Upper lobe of left lung (tissue), 6 donors: Measurements from ENCODE around the gene TSEN54. TPM values are rescaled to one million over a fixed set of nuclear protein-coding genes. Genes with fewer than 3 reads are reported as not detected.
A peak's percentile ranks its signal among the peaks of the same experiment; 100 is the strongest.

Experiments
- ATAC-seq, 2 donors: fragments of 200-7000 bp; cut with Tn5 transposase; one replicate each; pipeline ENCODE4 v1.9.1; 2022; ENCODE audit warnings: mild to moderate bottlenecking in 2 of 2, moderate library complexity in 2 of 2; ENCODE audit not compliant: low FRiP score in 2 of 2
- DNase-seq, 2 donors: peaks; one replicate each; pipeline ENCODE4 v3.0.0-alpha.2; 2019 to 2020
- H3K27ac ChIP-seq, 4 donors: fragments of 200-600 bp; sonication (generic); one replicate each; pipeline ENCODE4 v1.5.1; 2016 to 2019
- H3K27me3 ChIP-seq, 4 donors: fragments of 200-600 bp; sonication (generic); one replicate each; pipeline ENCODE4 v1.5.1; 2017 to 2019
- H3K36me3 ChIP-seq, 4 donors: fragments of 200-600 bp; sonication (generic); one replicate each; pipeline ENCODE4 v1.5.1; 2016 to 2019
- H3K4me1 ChIP-seq, 4 donors: fragments of 200-600 bp; sonication (generic); one replicate each; pipeline ENCODE4 v1.5.1; 2018 to 2019
- H3K4me3 ChIP-seq, 4 donors: fragments of 200-600 bp; sonication (generic); one replicate each; pipeline ENCODE4 v1.5.1; 2017 to 2019; ENCODE audit warnings: mild to moderate bottlenecking in 2 of 4, moderate library complexity in 1 of 4
- H3K9me3 ChIP-seq, 4 donors: fragments of 200-600 bp; sonication (generic); one replicate each; pipeline ENCODE4 v1.5.1; 2018 to 2019
- EP300 ChIP-seq, 4 donors: sonication (generic); formaldehyde crosslinking; IDR thresholded peaks; one replicate each; pipeline ENCODE4 v1.5.1; 2017; ENCODE audit warnings: antibody characterized with exemption in 4 of 4, control low read depth in 2 of 4
- POLR2A ChIP-seq, 4 donors: fragments of 450-650 bp; IDR thresholded peaks; one replicate each; pipeline ENCODE4 v1.5.1; 2016 to 2017; ENCODE audit warnings: antibody characterized with exemption in 4 of 4, mild to moderate bottlenecking in 2 of 4
- POLR2AphosphoS5 ChIP-seq, 2 donors: sonication (generic); formaldehyde crosslinking; IDR thresholded peaks; one replicate each; pipeline ENCODE4 v1.5.1; 2017; ENCODE audit warnings: antibody characterized with exemption in 2 of 2
- WGBS, 2 donors: methylation state at CpG; one replicate each; pipeline ENCODE4 v1.1.5; 2017 to 2018; 5-methylcytosine and 5-hydroxymethylcytosine counted together
- total RNA-seq, 6 donors: library from RNA; depleted of rRNA in 4 of 6; stranded (reverse); fragments of >200 nt in 4 of 6; gene quantifications; one replicate each; pipeline versions ENCODE4 v1.1.0 to v1.2.1, GENCODE V29; 2016 to 2021
- TF ChIP-seq, protein P1 (sequence below), 6 experiments: fragments of 450-650 bp in 4 of 6; fragments of 200-600 bp in 2 of 6; sonication (generic) in 2 of 6; IDR thresholded peaks; one replicate each; pipeline ENCODE4 v1.5.1; 2016 to 2019; ENCODE audit warnings: antibody characterized with exemption in 6 of 6
- donor health status: DM: no; HTN: no; CAD: no; lungs with moderate emphysema.
- donor health status: DM: no; HTN: yes; CAD: no; lungs with severe emphysema.

TSEN54 gene
- total RNA-seq, result 100 to 1,000 TPM in 2 of 6 donors, 10 to 100 TPM in 4; 19.5 to 125 (median 31.3) TPM

DNA sequence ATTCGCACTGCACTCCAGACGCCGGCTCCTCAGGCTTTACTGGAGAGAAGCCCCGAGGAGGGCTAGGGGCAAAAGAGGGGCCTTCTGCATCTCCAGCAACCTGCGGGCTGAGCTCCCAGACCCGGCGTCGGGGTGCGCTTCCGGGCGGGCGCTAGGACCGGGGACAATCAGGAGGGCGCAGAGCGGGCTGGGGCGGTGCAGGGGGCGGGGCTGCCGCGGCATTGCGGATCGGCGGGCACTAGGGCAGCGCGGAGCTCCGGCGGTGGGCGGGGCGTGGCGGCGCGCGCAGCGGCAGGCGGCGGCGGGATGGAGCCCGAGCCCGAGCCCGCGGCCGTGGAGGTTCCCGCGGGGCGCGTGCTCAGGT is at the start of gene TSEN54:
Gene TSEN54 (plus strand): TSS at position 274 of the 364 bp plus-strand sequence. CDS start 33 bp downstream, at position 307.
- peak within 1 kb of the TSS; percentile 89 to 92 (median 91) for H3K27ac ChIP-seq

DNA sequence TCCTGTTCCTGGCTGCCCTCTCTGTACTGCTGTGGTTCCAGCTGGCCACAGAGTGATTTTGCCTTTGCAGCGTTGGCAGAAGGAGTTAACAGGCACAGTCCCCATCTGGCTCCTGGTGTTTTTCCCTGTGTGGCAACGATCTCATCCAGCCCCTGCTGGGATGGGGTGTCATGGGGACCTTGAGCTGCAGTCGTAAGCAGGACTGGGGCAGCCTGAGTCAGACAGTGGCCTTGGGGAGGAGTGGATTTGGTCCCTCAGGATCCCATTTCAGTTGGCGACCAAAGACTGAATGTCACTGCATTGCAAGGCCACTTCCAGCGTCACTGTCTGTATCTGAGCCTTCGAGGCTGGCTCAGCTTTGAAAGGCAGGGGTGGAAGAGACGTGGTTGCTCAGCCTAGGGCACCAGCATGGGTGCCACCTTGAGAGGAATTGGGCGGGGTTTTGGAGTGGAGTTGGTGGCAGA is 48.0 kb upstream of the TSEN54 start:
- H3K9me3 ChIP-seq, result no peaks in the 10 kb centered on the region
- TF ChIP-seq, protein P1, sequence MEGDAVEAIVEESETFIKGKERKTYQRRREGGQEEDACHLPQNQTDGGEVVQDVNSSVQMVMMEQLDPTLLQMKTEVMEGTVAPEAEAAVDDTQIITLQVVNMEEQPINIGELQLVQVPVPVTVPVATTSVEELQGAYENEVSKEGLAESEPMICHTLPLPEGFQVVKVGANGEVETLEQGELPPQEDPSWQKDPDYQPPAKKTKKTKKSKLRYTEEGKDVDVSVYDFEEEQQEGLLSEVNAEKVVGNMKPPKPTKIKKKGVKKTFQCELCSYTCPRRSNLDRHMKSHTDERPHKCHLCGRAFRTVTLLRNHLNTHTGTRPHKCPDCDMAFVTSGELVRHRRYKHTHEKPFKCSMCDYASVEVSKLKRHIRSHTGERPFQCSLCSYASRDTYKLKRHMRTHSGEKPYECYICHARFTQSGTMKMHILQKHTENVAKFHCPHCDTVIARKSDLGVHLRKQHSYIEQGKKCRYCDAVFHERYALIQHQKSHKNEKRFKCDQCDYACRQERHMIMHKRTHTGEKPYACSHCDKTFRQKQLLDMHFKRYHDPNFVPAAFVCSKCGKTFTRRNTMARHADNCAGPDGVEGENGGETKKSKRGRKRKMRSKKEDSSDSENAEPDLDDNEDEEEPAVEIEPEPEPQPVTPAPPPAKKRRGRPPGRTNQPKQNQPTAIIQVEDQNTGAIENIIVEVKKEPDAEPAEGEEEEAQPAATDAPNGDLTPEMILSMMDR (IDR thresholded peaks at IDR 0.05), result no peak
- no peak for TF ChIP-seq POLR2AphosphoS5 (IDR thresholded peaks at IDR 0.05)
- TF ChIP-seq POLR2A (IDR thresholded peaks at IDR 0.05), result no peak
- TF ChIP-seq EP300 (IDR thresholded peaks at IDR 0.05), result no peak
- WGBS, 2 donors, result 66 to 80% methylated on average over 8 of the region's 8 CpGs
- H3K27me3 ChIP-seq, result no peaks in the 10 kb centered on the region
- DNase-seq, result no peak
- no peak for ATAC-seq
- no peak overlapping the region for H3K4me3 ChIP-seq
- peaks cover 5 to 7% (median 6%) of the 10 kb centered on the region in 4 donors for H3K4me1 ChIP-seq
- H3K36me3 ChIP-seq, result peaks cover 7 to 18% (median 15%) of the 10 kb centered on the region in 4 donors
- H3K27ac ChIP-seq, result peak overlapping the region in 1 of 4 donors; percentile 18

More for the DNA sequence above, at the start of gene TSEN54:
- ATAC-seq (peak; percentile 94 to 96), DNase-seq (peak; percentile 94 to 100)
- peaks cover 37 to 54% (median 44%) of the 10 kb centered on the region in 4 donors for H3K4me1 ChIP-seq
- peaks cover 0 to 5% (median 0%) of the 10 kb centered on the region in 4 donors for H3K27me3 ChIP-seq
- H3K4me3 ChIP-seq, result peak within 1 kb of the TSS; percentile 90 to 100 (median 92)
- no peaks in the 10 kb centered on the region for H3K9me3 ChIP-seq
- WGBS, 2 donors, result 0% methylated on average over 16 of the region's 45 CpGs; no CpG with 5 or more reads in 1 of the 2 donors
- peak in 1 of 2 donors; percentile 25 for TF ChIP-seq POLR2AphosphoS5 (IDR thresholded peaks at IDR 0.05)
- peak in 1 of 4 donors; percentile 28 for TF ChIP-seq POLR2A (IDR thresholded peaks at IDR 0.05)
- no peak for TF ChIP-seq EP300 (IDR thresholded peaks at IDR 0.05)
- H3K36me3 ChIP-seq, result peaks cover 0 to 25% (median 5%) of the 10 kb centered on the region in 4 donors

DNA sequence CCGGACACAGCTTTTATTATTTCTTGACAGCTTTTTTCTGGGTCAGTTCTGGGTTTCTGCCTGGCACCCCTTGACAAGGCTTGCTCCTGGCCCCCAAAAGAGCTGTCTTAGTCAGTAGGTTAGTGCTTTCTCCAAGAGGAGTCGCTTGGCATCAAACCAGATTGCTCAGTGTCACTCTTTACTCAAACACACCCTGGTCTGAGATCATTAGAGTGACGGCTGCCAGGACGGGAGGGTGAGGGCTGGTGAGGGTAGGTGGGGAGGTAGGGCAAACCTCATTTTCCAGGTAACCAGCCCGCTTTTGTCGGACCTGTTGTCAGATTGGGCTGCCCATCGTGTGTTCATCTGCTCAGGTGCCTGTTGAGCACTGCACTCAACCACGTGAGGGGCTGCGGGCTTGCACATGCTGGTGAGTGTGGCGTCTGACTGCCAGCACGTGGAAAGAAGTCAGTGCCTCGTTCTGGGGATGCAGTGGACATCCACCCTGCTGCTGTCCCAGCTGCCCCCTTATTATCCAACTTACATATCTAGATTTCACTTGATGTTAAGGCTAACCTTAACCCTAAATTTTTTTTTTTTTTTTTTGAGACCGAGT is 47.5 kb upstream of the TSEN54 start:
- Histone ChIP-seq H3K27me3 (no peaks in the 10 kb centered on the region), H3K36me3 (peaks cover 7 to 23% (median 17%) of the 10 kb centered on the region in 4 donors), H3K4me3 (no peak overlapping the region), H3K9me3 (no peaks in the 10 kb centered on the region), H3K4me1 (peaks cover 5 to 7% (median 6%) of the 10 kb centered on the region in 4 donors), H3K27ac (peak overlapping the region in 1 of 4 donors; percentile 18)
- DNase-seq (no peak), ATAC-seq (no peak)
- 70 to 83% methylated on average over 13 of the region's 13 CpGs for WGBS, 2 donors
- TF ChIP-seq, protein P1 (IDR thresholded peaks at IDR 0.05), result no peak
- TF ChIP-seq POLR2AphosphoS5 (IDR thresholded peaks at IDR 0.05) (no peak), EP300 (IDR thresholded peaks at IDR 0.05) (no peak), POLR2A (IDR thresholded peaks at IDR 0.05) (no peak)

DNA sequence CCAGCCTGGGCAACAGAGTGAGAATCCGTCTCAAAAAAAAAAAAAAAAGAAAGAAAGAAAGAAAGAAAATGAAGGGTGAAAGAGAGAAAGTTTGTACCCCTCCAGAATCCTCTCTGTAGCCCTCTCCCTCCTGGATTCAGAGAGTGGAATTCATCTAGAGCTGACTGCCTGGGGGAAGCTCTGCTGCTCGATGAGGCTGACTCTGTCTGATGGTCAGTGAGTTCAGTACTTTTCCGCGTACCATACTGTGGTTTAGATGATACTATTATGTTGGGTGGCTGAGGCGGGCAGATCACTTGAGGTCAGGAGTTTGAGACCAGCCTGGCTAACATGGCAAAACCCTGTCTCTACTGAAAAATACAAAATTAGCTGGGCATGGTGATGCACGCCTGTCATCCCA is 45.1 kb upstream of the TSEN54 start:
- TF ChIP-seq POLR2AphosphoS5 (IDR thresholded peaks at IDR 0.05) (no peak), POLR2A (IDR thresholded peaks at IDR 0.05) (no peak), EP300 (IDR thresholded peaks at IDR 0.05) (no peak)
- TF ChIP-seq, protein P1 (IDR thresholded peaks at IDR 0.05), result no peak
- peaks cover 7 to 26% (median 17%) of the 10 kb centered on the region in 4 donors for H3K36me3 ChIP-seq
- H3K27ac ChIP-seq, result no peak overlapping the region
- ATAC-seq, result no peak
- DNase-seq, result no peak
- H3K4me1 ChIP-seq, result peaks cover 12 to 23% (median 18%) of the 10 kb centered on the region in 4 donors
- H3K27me3 ChIP-seq, result no peaks in the 10 kb centered on the region
- H3K9me3 ChIP-seq, result no peaks in the 10 kb centered on the region
- no peak overlapping the region for H3K4me3 ChIP-seq
- 92 to 93% methylated on average over 5 to 6 of the region's 6 CpGs for WGBS, 2 donors

DNA sequence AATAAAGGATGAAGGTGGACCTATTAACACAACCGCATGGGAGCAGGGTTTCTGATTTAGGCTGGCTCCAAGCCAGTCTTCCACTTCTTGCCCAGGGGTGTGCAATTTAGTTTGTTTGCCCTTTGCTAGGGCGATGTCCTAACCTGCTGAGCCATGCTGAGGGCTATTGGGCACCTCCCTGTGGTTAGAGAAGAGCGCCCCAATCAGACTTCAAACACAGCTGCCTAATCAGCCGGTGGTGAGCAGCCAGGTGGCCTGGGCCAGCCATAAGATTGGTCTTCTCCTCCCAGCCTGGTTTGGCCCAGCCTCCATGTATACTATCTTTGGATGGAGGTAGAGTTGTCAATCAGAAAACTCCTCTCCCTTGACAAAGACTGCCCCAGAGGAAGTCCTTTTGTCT is 44.2 kb upstream of the TSEN54 start:
- no peaks in the 10 kb centered on the region for H3K27me3 ChIP-seq
- DNase-seq (no peak), ATAC-seq (no peak)
- H3K9me3 ChIP-seq, result no peaks in the 10 kb centered on the region
- no peak for TF ChIP-seq EP300 (IDR thresholded peaks at IDR 0.05)
- TF ChIP-seq, protein P1 (IDR thresholded peaks at IDR 0.05), result no peak
- no peak for TF ChIP-seq POLR2AphosphoS5 (IDR thresholded peaks at IDR 0.05)
- TF ChIP-seq POLR2A (IDR thresholded peaks at IDR 0.05), result no peak
- H3K27ac ChIP-seq, result no peak overlapping the region
- peaks cover 21 to 32% (median 27%) of the 10 kb centered on the region in 4 donors for H3K4me1 ChIP-seq
- H3K36me3 ChIP-seq, result peaks cover 7 to 26% (median 17%) of the 10 kb centered on the region in 4 donors
- 59 to 90% methylated on average over 1 to 4 of the region's 4 CpGs for whole genome bisulfite sequencing, 2 donors
- H3K4me3 ChIP-seq, result no peak overlapping the region
